A549 (cell line): ENCODE results near the gene MYLK.

Experiments used
- CHD4 ChIP-seq: fragments of 200-600 bp; sonication (generic); IDR thresholded peaks from 2 replicates; pipeline ENCODE4 v1.6.1; 2016; ENCODE audit warnings: antibody characterized with exemption, mild to moderate bottlenecking, borderline replicate concordance
- EP300 ChIP-seq, 2 experiments: fragments of >200 bp; sonication (Bioruptor Twin); formaldehyde crosslinking; IDR thresholded peaks; 2 replicates in 1 of 2; 3 replicates in 1 of 2; pipeline ENCODE4 v1.6.1; 2016 to 2017
- FOSB ChIP-seq: fragments of 250-450 bp; sonication (Bioruptor Pico); IDR thresholded peaks from 2 replicates; pipeline ENCODE4 v1.5.0; 2020; ENCODE audit warnings: mild to moderate bottlenecking, moderate library complexity
- HOXA7 ChIP-seq: fragments of 250-450 bp; sonication (Bioruptor Pico); IDR thresholded peaks from 2 replicates; pipeline ENCODE4 v1.5.0; 2020; ENCODE audit warnings: mild to moderate bottlenecking, moderate library complexity
- NR3C1 ChIP-seq: fragments of >200 bp; sonication (Bioruptor Twin); formaldehyde crosslinking; IDR thresholded peaks from 3 replicates; pipeline ENCODE4 v1.6.1; 2017
- POLR2A ChIP-seq: IDR thresholded peaks from 2 replicates; pipeline ENCODE4 v1.6.1; 2012; ENCODE audit warnings: mild to moderate bottlenecking, low read length
- REST ChIP-seq: fragments of 200-600 bp; sonication (generic); IDR thresholded peaks from 2 replicates; pipeline ENCODE4 v1.6.1; 2016; ENCODE audit warnings: antibody characterized with exemption, mild to moderate bottlenecking, moderate library complexity
- RFX5 ChIP-seq: fragments of 450-650 bp; IDR thresholded peaks from 2 replicates; pipeline ENCODE4 v1.7.1; 2014; ENCODE audit warnings: antibody characterized with exemption, mild to moderate bottlenecking, moderate library complexity
- SMC3 ChIP-seq: fragments of >200 bp; sonication (Bioruptor Twin); formaldehyde crosslinking; IDR thresholded peaks from 3 replicates; pipeline ENCODE4 v1.6.1; 2018; ENCODE audit warnings: inconsistent platforms
- TF ChIP-seq, protein P1 (sequence below): fragments of >200 bp; sonication (Bioruptor Twin); formaldehyde crosslinking; IDR thresholded peaks from 3 replicates; pipeline ENCODE4 v1.5.1; 2016
- TF ChIP-seq, protein P2 (sequence below): IDR thresholded peaks from 2 replicates; pipeline ENCODE4 v1.6.1; 2012

GRCh38 chr3:123809597-123809996 is 74.5 kb downstream of the MYLK start:
- TF ChIP-seq, protein P1, sequence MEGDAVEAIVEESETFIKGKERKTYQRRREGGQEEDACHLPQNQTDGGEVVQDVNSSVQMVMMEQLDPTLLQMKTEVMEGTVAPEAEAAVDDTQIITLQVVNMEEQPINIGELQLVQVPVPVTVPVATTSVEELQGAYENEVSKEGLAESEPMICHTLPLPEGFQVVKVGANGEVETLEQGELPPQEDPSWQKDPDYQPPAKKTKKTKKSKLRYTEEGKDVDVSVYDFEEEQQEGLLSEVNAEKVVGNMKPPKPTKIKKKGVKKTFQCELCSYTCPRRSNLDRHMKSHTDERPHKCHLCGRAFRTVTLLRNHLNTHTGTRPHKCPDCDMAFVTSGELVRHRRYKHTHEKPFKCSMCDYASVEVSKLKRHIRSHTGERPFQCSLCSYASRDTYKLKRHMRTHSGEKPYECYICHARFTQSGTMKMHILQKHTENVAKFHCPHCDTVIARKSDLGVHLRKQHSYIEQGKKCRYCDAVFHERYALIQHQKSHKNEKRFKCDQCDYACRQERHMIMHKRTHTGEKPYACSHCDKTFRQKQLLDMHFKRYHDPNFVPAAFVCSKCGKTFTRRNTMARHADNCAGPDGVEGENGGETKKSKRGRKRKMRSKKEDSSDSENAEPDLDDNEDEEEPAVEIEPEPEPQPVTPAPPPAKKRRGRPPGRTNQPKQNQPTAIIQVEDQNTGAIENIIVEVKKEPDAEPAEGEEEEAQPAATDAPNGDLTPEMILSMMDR, result no peak
- TF ChIP-seq REST, result no peak
- no peak for TF ChIP-seq FOSB (CRISPR knock-in tag)
- no peak for TF ChIP-seq EP300 (IDR thresholded peaks at IDR 0.05)
- TF ChIP-seq NR3C1, result no peak
- TF ChIP-seq, protein P2, sequence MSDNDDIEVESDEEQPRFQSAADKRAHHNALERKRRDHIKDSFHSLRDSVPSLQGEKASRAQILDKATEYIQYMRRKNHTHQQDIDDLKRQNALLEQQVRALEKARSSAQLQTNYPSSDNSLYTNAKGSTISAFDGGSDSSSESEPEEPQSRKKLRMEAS, result no peak
- TF ChIP-seq SMC3, result no peak
- TF ChIP-seq POLR2A, result no peak
- TF ChIP-seq CHD4, result no peak
- TF ChIP-seq RFX5, result no peak
- no peak for TF ChIP-seq HOXA7 (CRISPR knock-in tag)
